Naive thymus-derived CD4-positive, alpha-beta T cell (primary cell): Measurements from ENCODE around the gene PLK5. TPM values are rescaled to one million over a fixed set of nuclear protein-coding genes. Genes with fewer than 3 reads are reported as not detected.
A peak's percentile ranks its signal among the peaks of the same experiment; 100 is the strongest.

Experiments
- ATAC-seq: fragments of 150-1000 bp; cut with Tn5 transposase; 2 replicates; pipeline ENCODE4 v1.10.0; 2021; ENCODE audit warnings: mild to moderate bottlenecking, moderate library complexity
- CTCF ChIA-PET: fragments of 350-600 bp; sonication (Branson Sonifier 250); formaldehyde crosslinking; loops from one replicate; lab custom pipeline; 2021; ENCODE audit warnings: antibody characterized with exemption; lab: Charles Lee
- POLR2A ChIA-PET: fragments of 350-600 bp; sonication (Branson Sonifier 250); formaldehyde crosslinking; loops from one replicate; lab custom pipeline; 2021; ENCODE audit warnings: antibody characterized with exemption, inconsistent platforms; lab: Charles Lee
- DNase-seq, 9 donors: peaks; one replicate each; pipeline versions ENCODE4 v3.0.0 to v3.0.0-alpha.2; 2020 to 2022; ENCODE audit warnings: mixed read lengths in 1 of 9
- H3K27ac ChIP-seq: one replicate; pipeline ENCODE4 v1.7.0; 2013; ENCODE audit warnings: mild to moderate bottlenecking, low read depth, low read length, moderate library complexity
- H3K27me3 ChIP-seq, 2 donors: one replicate each; pipeline ENCODE4 v1.7.0; 2013; ENCODE audit warnings: low read length in 2 of 2, mild to moderate bottlenecking in 2 of 2, moderate library complexity in 2 of 2; ENCODE audit not compliant: control insufficient read depth in 2 of 2, insufficient read depth in 2 of 2
- H3K36me3 ChIP-seq, 3 experiments: 1 replicate in 2 of 3; 2 replicates in 1 of 3; pipeline ENCODE4 v1.7.0; 2013; ENCODE audit warnings: low read length in 3 of 3, mild to moderate bottlenecking in 3 of 3, moderate library complexity in 1 of 3; ENCODE audit not compliant: insufficient read depth in 3 of 3, control insufficient read depth in 2 of 3
- H3K4me1 ChIP-seq, 2 donors: one replicate each; pipeline ENCODE4 v1.7.0; 2013; ENCODE audit warnings: low read length in 2 of 2, mild to moderate bottlenecking in 2 of 2, moderate library complexity in 1 of 2; ENCODE audit not compliant: control insufficient read depth in 2 of 2, insufficient read depth in 2 of 2
- H3K4me3 ChIP-seq: 2 replicates; pipeline ENCODE4 v1.7.0; 2013; ENCODE audit warnings: mild to moderate bottlenecking, low read length
- H3K9me3 ChIP-seq, 3 experiments: 1 replicate in 2 of 3; 2 replicates in 1 of 3; pipeline ENCODE4 v1.7.0; 2013; ENCODE audit warnings: low read length in 3 of 3; ENCODE audit not compliant: control insufficient read depth in 2 of 3
- H3K27ac Mint-ChIP-seq, 9 donors: one replicate each; pipeline ENCODE4 v1.8.0; 2020 to 2022; ENCODE audit warnings: mixed read lengths in 9 of 9, mild to moderate bottlenecking in 8 of 9, moderate library complexity in 5 of 9, inconsistent platforms in 2 of 9
- H3K27me3 Mint-ChIP-seq, 5 donors: one replicate each; pipeline ENCODE4 v1.8.0; 2021 to 2022; ENCODE audit warnings: mixed read lengths in 5 of 5, mild to moderate bottlenecking in 1 of 5
- H3K36me3 Mint-ChIP-seq, 5 donors: one replicate each; pipeline ENCODE4 v1.8.0; 2020 to 2022; ENCODE audit warnings: mixed read lengths in 5 of 5, mild to moderate bottlenecking in 3 of 5, inconsistent platforms in 1 of 5
- H3K4me1 Mint-ChIP-seq, 7 donors: one replicate each; pipeline ENCODE4 v1.8.0; 2020 to 2022; ENCODE audit warnings: mixed read lengths in 7 of 7, mild to moderate bottlenecking in 3 of 7, inconsistent platforms in 1 of 7
- H3K4me3 Mint-ChIP-seq, 10 donors: one replicate each; pipeline ENCODE4 v1.8.0; 2020 to 2022; ENCODE audit warnings: mild to moderate bottlenecking in 10 of 10, mixed read lengths in 10 of 10, moderate library complexity in 6 of 10, inconsistent platforms in 2 of 10
- H3K9me3 Mint-ChIP-seq, 11 donors: one replicate each; pipeline ENCODE4 v1.8.0; 2020 to 2022; ENCODE audit warnings: mixed read lengths in 11 of 11, mild to moderate bottlenecking in 4 of 11, inconsistent platforms in 1 of 11, moderate library complexity in 1 of 11
- intact Hi-C, 2 donors: fragments of 100-400 bp; cut with micrococcal nuclease; formaldehyde crosslinking; loops; one replicate each; pipeline ENCODE4 v1.15.1; 2023
- polyA plus RNA-seq, 2 donors: library from polyadenylated mRNA; unstranded; fragments of 300-500 nt; fragmentation: Illumina TruSeq; gene quantifications; one replicate each; pipeline ENCODE4 v1.2.3, GENCODE V29; 2021
- total RNA-seq, 6 experiments: library from RNA in 5 of 6; stranded (reverse) in 5 of 6; gene quantifications; 1 replicate in 5 of 6; 2 replicates in 1 of 6; pipeline ENCODE4 v1.2.3 and lab custom pipeline; 2021 to 2026

PLK5 gene
- total and polyA plus RNA-seq, 7 experiments from 2014 or later = not detected

DNA sequence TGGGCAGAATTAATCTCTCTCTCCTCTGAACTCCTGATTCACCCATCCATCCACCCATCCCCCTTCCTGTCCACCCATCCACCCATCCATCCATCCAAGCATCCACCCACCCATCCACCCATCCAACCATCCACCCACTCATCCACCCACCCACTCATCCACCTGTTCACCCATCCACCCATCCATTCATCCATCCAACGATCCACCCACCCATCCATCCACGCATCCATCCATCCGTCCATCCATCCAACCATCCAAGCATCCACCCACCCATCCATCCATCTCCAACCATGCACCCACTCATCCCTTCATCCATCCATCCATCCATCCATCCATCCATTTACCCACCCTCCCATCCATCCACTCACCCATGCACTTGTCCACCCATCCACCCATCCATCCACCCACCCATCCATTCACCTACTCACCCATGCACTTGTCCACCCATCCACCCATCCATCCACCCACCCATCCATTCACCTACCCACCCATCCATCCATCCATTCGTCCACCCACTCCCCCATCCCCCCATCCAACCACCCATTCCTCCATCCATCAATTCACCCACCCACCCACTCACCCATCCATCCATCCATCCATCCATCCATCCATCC is 25.6 kb downstream of the PLK5 start:
- no peaks in the 10 kb centered on the region for H3K36me3 ChIP-seq
- CTCF ChIA-PET = no interaction called here
- no peaks in the 10 kb centered on the region for H3K9me3 ChIP-seq
- Mint-ChIP-seq H3K27me3 (peaks cover 0 to 26% (median 6%) of the 10 kb centered on the region in 5 donors), H3K9me3 (no peaks in the 10 kb centered on the region), H3K27ac (no peak overlapping the region), H3K36me3 (no peaks in the 10 kb centered on the region), H3K4me1 (peaks cover 0 to 5% (median 4%) of the 10 kb centered on the region in 7 donors), H3K4me3 (no peak overlapping the region)
- intact Hi-C loops = loop anchor here in 1 of 2 donors (5.0 kb wide), 1 partner anchor 218 kb away; no protein-coding TSS in a partner anchor
- no peak overlapping the region for H3K27ac ChIP-seq
- POLR2A ChIA-PET = no interaction called here
- DNase-seq (no peak), ATAC-seq (no peak)
- H3K4me3 ChIP-seq = no peak overlapping the region
- H3K27me3 ChIP-seq = no peaks in the 10 kb centered on the region
- H3K4me1 ChIP-seq = peaks cover 0 to 5% of the 10 kb centered on the region in 2 donors

DNA sequence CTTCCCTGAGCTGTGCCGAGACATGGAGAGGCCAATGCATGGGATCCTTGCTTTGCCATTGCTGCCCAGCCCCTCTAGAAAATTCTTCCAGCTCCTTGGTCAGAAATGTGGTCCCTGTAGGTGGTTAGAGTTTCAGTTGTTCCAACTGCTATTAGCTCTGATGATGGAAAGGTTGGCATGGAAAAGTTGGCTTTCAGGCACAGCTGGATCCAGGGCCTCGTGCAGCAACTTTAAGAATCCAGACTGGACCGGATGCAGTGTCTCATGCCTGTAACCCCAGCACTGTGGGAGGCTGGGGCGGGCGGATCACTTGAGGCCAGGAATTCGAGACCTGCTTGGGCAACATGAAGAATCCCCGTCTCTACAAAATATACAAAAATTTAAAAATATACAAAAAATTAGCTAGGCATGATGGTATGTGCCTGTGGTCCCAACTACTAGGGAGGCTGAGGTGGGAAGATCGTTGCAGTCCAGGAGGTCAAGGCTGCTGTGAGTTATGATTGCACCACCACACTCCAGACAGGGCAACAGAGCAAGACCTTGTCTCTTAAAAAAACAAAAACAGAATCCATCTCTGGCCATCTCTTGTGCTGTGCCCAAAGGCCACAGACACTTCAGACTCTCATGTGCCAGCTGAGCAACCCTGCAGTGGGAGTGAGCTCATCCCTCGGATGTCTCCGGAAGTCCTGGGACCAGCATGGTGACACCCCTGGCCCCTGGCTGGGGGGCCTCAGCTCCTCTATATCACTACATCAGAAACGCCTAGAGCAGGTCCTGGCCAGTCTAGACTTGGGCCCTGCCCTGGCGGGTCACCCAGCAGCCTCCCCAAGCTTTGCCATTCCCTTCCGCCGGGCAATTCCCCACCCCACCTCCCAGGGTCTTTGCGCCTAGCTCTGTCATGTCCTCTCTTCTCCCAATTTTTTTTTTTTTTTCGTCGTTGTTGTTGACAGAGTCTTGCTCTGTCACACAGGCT is 27.5 kb downstream of the PLK5 start:
- intact Hi-C loops = no loop called here

DNA sequence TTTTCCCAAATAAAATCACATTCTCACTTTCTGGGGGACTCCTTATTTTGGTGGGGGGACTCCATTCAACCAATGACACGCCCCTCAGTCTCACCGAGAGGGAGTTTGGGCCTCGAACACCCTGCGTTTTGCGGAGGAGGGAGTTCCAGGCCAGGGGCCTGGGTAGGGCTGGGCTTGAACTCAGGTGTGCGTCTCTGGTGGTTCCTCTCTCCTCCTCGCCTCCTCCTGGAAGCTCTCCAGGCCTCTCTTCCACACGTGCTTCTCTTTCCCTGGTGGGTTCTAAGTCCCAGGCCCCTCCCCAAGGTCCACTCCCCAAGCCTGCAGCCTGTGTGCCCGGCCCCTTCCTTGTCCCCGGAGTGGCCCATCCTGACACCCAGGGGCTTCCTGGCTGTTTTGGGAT is 29.5 kb downstream of the PLK5 start:
- intact Hi-C loops = no loop called here
- ATAC-seq = no peak
- Mint-ChIP-seq H3K9me3 (no peaks in the 10 kb centered on the region), H3K27ac (no peak overlapping the region), H3K4me1 (peaks cover 0 to 2% (median 0%) of the 10 kb centered on the region in 7 donors), H3K4me3 (no peak overlapping the region), H3K27me3 (peaks cover 0 to 11% (median 5%) of the 10 kb centered on the region in 5 donors), H3K36me3 (no peaks in the 10 kb centered on the region)
- Histone ChIP-seq H3K27ac (no peak overlapping the region), H3K9me3 (no peaks in the 10 kb centered on the region), H3K4me1 (no peaks in the 10 kb centered on the region), H3K36me3 (no peaks in the 10 kb centered on the region), H3K27me3 (no peaks in the 10 kb centered on the region), H3K4me3 (no peak overlapping the region)
- no peak for DNase-seq
- ChIA-PET CTCF (no interaction called here), POLR2A (no interaction called here)

More for the DNA sequence above, 27.5 kb downstream of the PLK5 start:
- H3K36me3 ChIP-seq = no peaks in the 10 kb centered on the region
- Mint-ChIP-seq H3K27me3 (peaks cover 0 to 11% (median 5%) of the 10 kb centered on the region in 5 donors), H3K9me3 (no peaks in the 10 kb centered on the region), H3K36me3 (no peaks in the 10 kb centered on the region), H3K4me3 (no peak overlapping the region), H3K4me1 (peaks cover 0 to 2% (median under 1%) of the 10 kb centered on the region in 7 donors), H3K27ac (peak overlapping the region in 1 of 9 donors; percentile 25)
- ChIA-PET POLR2A (no interaction called here), CTCF (interaction anchor here (0.6 to 0.7 kb wide), 2 partner anchors 121 to 1927 kb away, joined by 3 read pairs; no protein-coding TSS in a partner anchor)
- no peak overlapping the region for H3K4me3 ChIP-seq
- no peaks in the 10 kb centered on the region for H3K9me3 ChIP-seq
- H3K27me3 ChIP-seq = no peaks in the 10 kb centered on the region
- ATAC-seq (no peak), DNase-seq (no peak)
- H3K27ac ChIP-seq = no peak overlapping the region
- peaks cover 0 to under 1% of the 10 kb centered on the region in 2 donors for H3K4me1 ChIP-seq

DNA sequence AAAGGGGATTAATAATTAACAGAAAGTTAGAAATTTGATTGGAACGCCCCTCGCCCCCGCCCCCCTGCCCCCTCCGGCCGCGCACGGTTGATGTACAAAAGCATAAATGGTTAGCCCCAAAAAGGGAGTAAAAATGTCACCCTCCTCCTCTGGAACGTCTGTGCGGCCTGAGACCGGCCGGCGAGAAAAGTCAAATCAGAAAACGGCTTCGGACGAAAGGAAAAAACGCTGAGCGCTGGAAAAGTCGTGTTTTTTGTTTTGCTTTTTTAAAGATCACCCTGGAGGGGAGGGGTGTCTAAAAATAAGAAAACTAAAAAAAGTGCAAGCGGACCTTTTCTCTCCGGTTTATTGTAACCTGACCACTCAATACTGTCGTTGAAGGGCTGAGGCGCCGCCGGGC is 31.1 kb downstream of the PLK5 start:
- intact Hi-C loops = no loop called here
- H3K4me3 ChIP-seq = no peak overlapping the region
- H3K27me3 ChIP-seq = no peaks in the 10 kb centered on the region
- no peaks in the 10 kb centered on the region for H3K36me3 ChIP-seq
- CTCF ChIA-PET = no interaction called here
- H3K27ac Mint-ChIP-seq = no peak overlapping the region
- H3K9me3 Mint-ChIP-seq = no peaks in the 10 kb centered on the region
- H3K4me3 Mint-ChIP-seq = no peak overlapping the region
- no peaks in the 10 kb centered on the region for H3K4me1 ChIP-seq
- H3K36me3 Mint-ChIP-seq = no peaks in the 10 kb centered on the region
- H3K9me3 ChIP-seq = no peaks in the 10 kb centered on the region
- H3K27ac ChIP-seq = no peak overlapping the region
- peaks cover 0 to 11% (median 5%) of the 10 kb centered on the region in 5 donors for H3K27me3 Mint-ChIP-seq
- peaks cover 0 to 4% (median 0%) of the 10 kb centered on the region in 7 donors for H3K4me1 Mint-ChIP-seq
- POLR2A ChIA-PET = no interaction called here
- DNase-seq (no peak), ATAC-seq (no peak)

DNA sequence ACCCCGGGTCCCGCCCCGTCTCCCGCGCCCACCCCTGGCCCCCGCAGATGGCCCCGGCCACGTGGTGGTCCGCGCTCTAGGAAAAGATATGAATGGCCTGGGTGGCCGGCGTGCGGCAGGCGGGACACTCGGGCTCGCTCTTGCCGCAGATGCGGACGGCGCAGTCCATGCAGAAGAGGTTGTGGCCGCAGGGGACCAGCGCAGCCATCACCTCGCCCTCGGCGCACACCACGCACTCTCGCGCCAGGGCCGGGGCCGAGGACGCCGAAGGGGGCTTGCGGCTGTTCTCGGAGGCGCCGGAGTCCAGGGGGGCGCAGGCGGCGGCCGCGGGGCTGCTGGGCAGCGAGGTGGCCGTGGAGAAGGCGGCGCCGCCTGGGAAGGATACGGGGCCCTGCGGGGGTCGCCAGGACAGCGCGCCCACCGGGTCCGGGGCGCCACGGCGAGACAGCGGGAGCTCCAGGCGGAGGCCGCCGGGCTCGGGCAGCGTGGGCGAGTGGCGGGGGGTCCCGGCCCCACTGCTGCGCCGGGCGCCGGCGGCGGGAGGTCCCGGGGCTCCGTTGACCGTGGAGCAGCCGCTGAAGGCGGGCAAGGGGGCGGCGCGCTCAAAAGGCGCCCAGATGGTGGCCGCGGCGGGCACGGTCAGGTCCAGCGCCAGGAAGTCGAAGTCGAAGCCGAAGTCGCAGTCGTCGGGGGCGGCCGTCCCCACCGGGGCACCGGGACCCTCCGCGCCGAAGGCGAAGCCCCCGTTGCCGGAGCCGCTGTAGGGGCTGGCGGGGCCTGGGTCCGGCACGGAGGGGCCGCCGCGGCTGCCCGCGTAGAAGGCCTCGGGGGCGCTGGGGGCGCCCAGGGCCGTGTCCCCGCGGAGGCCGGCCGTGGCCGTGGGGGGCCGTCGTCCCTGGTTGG is 31.9 kb downstream of the PLK5 start:
- POLR2A ChIA-PET = no interaction called here
- Histone ChIP-seq H3K9me3 (no peaks in the 10 kb centered on the region), H3K27me3 (no peaks in the 10 kb centered on the region), H3K27ac (no peak overlapping the region), H3K36me3 (no peaks in the 10 kb centered on the region), H3K4me3 (no peak overlapping the region), H3K4me1 (no peaks in the 10 kb centered on the region)
- ATAC-seq = no peak
- Mint-ChIP-seq H3K27me3 (peaks cover 0 to 11% (median 5%) of the 10 kb centered on the region in 5 donors), H3K27ac (no peak overlapping the region), H3K36me3 (no peaks in the 10 kb centered on the region), H3K4me3 (no peak overlapping the region), H3K4me1 (peaks cover 0 to 4% (median 0%) of the 10 kb centered on the region in 7 donors), H3K9me3 (no peaks in the 10 kb centered on the region)
- CTCF ChIA-PET = no interaction called here
- no peak for DNase-seq
- intact Hi-C loops = no loop called here

DNA sequence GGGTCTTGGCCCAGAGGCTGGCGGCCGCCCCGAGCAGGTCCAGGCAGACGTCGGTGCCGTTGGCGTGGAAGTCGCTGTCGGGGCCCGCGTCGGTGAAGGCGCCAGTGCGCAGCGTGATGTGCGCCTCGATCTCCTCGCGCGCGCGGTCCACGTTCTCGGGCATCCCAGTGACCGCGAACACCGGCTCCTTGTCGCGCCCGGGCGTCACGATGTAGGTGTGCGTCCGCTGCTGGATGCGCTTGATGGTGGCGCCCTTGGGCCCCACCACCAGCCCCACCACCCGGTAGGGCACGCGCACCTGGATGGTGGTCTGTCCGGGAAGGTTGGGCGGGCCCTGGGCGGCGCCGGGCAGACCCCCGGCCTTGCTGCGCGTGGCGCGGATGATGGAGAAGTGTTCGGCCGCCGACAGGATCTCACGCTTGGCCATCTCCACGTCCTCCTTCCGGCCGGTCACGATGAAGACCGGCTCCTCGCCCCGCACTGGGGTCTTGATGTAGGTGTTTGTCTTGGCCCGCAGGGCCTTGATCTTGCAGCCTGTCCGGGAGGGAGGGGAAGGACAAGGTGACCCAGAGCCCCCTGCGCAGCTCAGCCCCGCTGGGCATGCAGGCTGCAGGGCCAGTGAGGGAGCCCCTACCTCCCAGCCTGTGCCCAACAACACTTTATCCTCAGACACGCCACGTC is 32.7 kb downstream of the PLK5 start:
- Histone ChIP-seq H3K27me3 (no peaks in the 10 kb centered on the region), H3K9me3 (no peaks in the 10 kb centered on the region), H3K4me3 (no peak overlapping the region), H3K36me3 (no peaks in the 10 kb centered on the region), H3K4me1 (no peaks in the 10 kb centered on the region), H3K27ac (no peak overlapping the region)
- CTCF ChIA-PET = no interaction called here
- Mint-ChIP-seq H3K27me3 (peaks cover 0 to 10% (median 5%) of the 10 kb centered on the region in 5 donors), H3K9me3 (no peaks in the 10 kb centered on the region), H3K36me3 (no peaks in the 10 kb centered on the region), H3K27ac (no peak overlapping the region), H3K4me1 (peaks cover 0 to 4% (median 0%) of the 10 kb centered on the region in 7 donors), H3K4me3 (no peak overlapping the region)
- POLR2A ChIA-PET = no interaction called here
- intact Hi-C loops = no loop called here
- ATAC-seq (no peak), DNase-seq (no peak)
